MG63 (cell line): ENCODE measurements around the gene KCNQ1. TPM values are rescaled to one million over a fixed set of nuclear protein-coding genes. Genes with fewer than 3 reads are reported as not detected.
A peak's percentile ranks its signal among the peaks of the same experiment; 100 is the strongest.

Experiments
- DNase-seq: peaks from one replicate; pipeline ENCODE4 v3.0.0-alpha.2; 2020
- H3K27me3 ChIP-seq: fragments of 250-450 bp; sonication (Bioruptor Pico); 2 replicates; pipeline ENCODE4 v1.5.1; 2020; ENCODE audit warnings: mild to moderate bottlenecking, moderate library complexity
- H3K36me3 ChIP-seq: fragments of 250-450 bp; sonication (Bioruptor Pico); 2 replicates; pipeline ENCODE4 v1.5.1; 2020; ENCODE audit warnings: mild to moderate bottlenecking, moderate library complexity
- H3K4me3 ChIP-seq: fragments of 250-450 bp; sonication (Bioruptor Pico); 2 replicates; pipeline ENCODE4 v1.5.1; 2020; ENCODE audit warnings: mild to moderate bottlenecking, moderate library complexity
- H3K9me3 ChIP-seq: fragments of 250-450 bp; sonication (Bioruptor Pico); 2 replicates; pipeline ENCODE4 v1.5.1; 2020; ENCODE audit warnings: mild to moderate bottlenecking, moderate library complexity
- total RNA-seq: library from RNA; depleted of rRNA; stranded (reverse); fragments of >200 nt; shearing (Covaris generic); gene quantifications from 2 replicates; pipeline ENCODE4 v1.2.3, GENCODE V29; 2014; ENCODE audit warnings: low replicate concordance

The KCNQ1 gene
- total RNA-seq, 1 experiment from 2014 or later = not detected

GRCh38 chr11:2699531-2700414 lies 255.0 kb downstream of the KCNQ1 start, which contains the start of gene KCNQ1OT1:
Gene KCNQ1OT1, minus strand, starts transcription at chr11:2699994.
- Histone ChIP-seq H3K9me3 (no peaks in the 10 kb centered on the region), H3K4me3 (peak within 1 kb of the TSS; percentile 89), H3K27me3 (no peaks in the 10 kb centered on the region), H3K36me3 (no peaks in the 10 kb centered on the region)
- peak; percentile 92 for DNase-seq

- Histone ChIP-seq H3K27me3 (no peaks in the 10 kb centered on the region), H3K36me3 (no peaks in the 10 kb centered on the region), H3K9me3 (no peaks in the 10 kb centered on the region), H3K4me3 (peak overlapping the region; percentile 89)
- peak; percentile 71 for DNase-seq
Observed at GRCh38 chr11:2700415-2701211, 255.8 kb downstream of the KCNQ1 start.

DNA sequence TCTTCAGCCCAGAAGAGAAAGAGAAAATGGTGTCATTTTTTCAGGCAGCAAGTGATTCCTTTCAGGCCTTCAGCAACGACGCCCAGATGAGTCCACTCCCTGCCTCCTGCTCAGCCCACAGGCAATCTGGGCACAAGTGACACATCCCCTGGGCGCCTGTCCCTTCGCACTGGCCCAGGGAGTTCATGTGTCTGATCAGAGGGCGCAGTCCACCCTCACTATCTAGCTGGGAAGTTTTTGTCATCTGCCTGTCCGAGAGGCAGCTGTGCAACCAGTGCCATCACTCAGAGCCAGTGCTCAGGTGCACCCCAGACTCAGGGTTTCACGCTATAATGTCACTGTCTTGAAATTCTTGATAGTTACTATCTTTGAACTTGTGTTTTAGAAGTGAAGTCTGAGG lies 256.4 kb downstream of the KCNQ1 start:
- H3K27me3 ChIP-seq = no peaks in the 10 kb centered on the region
- DNase-seq = no peak
- no peaks in the 10 kb centered on the region for H3K9me3 ChIP-seq
- no peaks in the 10 kb centered on the region for H3K36me3 ChIP-seq
- no peak overlapping the region; the same call in 1 of the 2 replicates for H3K4me3 ChIP-seq

- no peaks in the 10 kb centered on the region for H3K27me3 ChIP-seq
- no peak overlapping the region for H3K4me3 ChIP-seq
- no peaks in the 10 kb centered on the region for H3K36me3 ChIP-seq
- no peak for DNase-seq
- no peaks in the 10 kb centered on the region for H3K9me3 ChIP-seq
Observed at GRCh38 chr11:2701898-2702434, 257.2 kb downstream of the KCNQ1 start.

DNA sequence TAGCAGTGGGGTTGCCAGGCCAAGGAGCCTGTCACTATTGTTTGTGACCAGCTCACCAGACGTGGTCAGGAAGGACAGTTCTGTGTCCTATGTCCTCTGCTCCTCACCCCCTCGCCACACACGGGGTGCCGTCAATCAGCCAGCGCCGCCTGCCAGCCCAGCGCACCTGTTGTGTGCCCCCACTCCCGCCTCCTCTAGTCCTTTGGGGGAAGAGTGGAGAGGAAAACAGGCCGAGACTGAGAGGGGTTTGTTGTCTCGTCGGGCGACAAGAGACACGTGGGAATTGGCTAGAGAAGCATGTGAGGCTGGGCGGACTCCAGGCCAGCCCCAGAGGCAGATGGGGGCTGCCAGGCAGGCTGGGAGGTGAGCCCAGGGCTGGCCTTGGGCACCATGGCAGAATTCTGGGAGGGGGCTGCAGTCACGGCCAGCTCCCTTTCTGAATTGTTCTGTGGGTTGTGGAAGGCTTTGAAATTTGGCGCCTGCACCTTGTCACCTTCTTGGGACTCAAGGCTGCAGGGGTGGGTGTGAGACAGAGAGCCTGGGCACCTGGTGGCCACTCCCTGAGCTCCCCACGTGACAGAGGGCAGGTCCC lies 258.1 kb downstream of the KCNQ1 start:
- DNase-seq = no peak
- H3K4me3 ChIP-seq = no peak overlapping the region
- no peaks in the 10 kb centered on the region for H3K9me3 ChIP-seq
- no peaks in the 10 kb centered on the region for H3K27me3 ChIP-seq
- no peaks in the 10 kb centered on the region for H3K36me3 ChIP-seq

DNA sequence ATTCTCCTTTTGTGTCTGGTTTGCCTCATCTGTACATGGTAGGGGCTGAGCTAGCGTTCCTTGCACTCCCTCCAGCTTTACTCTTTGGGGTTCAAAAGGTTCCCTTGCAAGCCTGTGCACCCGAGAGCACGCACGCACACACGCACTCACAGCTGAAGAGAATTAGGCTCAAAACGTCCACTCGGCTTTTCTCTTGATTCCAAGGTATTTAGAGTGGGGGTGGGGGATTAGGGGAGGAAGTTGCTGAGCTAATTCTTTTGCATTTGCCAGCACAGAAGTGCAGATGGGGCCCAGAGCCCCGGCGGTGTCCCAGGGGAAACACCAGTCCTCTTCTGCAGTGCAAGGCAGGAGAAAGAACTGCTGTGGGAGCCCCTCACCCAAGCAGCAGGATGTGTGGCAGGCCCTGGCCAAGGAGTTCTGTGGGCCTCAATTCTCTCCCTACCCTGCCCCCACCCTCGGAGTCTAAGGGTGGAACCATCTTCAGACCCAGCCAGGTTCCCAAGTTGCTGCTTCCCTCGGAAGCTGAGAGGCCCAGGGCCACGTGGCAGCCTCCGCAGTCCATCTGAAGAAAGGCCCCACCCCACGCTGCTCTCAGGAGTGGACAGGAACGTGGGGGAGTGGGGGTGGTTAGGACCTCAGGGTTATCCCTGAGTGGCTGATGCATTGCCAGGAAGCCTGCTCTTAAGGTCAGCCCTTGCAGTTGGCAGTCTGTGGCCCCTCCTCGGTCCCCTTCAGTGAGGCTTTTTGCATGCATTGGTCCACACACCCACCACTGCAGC lies 258.7 kb downstream of the KCNQ1 start:
- Histone ChIP-seq H3K36me3 (no peaks in the 10 kb centered on the region), H3K27me3 (no peaks in the 10 kb centered on the region), H3K9me3 (no peaks in the 10 kb centered on the region), H3K4me3 (no peak overlapping the region)
- DNase-seq = no peak

GRCh38 chr11:2704356-2704755 lies 259.5 kb downstream of the KCNQ1 start:
- Histone ChIP-seq H3K4me3 (no peak overlapping the region), H3K36me3 (no peaks in the 10 kb centered on the region), H3K27me3 (no peaks in the 10 kb centered on the region), H3K9me3 (no peaks in the 10 kb centered on the region)
- no peak for DNase-seq

DNA sequence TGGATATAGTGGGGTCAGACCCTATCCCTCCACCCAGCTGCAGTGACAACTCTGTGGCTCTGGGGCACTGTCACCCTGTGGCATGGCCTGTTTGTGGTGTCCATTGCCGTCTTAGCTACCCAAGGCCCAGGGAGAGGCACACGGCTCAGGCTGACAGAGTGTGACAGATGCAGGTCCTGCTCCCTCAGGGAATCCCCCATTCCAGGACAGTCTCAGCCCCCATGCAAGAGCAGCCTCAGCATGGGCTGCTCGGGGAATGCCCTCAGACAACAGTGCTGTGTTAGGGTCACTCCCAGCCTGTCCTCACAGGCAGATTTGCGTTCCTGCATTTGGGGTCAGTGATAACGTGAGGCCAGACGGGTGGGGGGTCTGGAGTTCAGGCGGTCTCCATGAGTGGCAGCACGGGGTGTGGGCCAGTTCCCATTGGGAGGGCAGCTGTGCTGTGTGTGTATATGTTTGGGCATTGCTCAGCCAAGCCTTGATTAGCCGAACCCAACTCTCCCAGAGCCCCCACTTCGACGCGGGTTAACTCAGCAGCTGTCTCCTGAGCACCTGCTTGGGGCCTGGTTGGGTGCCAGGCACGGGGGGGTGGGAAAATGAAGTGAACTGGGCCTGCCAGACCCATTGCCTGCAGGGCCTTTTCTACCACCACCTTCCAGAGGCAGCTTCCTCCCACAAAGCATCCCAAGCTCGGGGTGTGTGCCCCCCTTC lies 260.2 kb downstream of the KCNQ1 start:
- Histone ChIP-seq H3K36me3 (no peaks in the 10 kb centered on the region), H3K4me3 (no peak overlapping the region), H3K9me3 (no peaks in the 10 kb centered on the region), H3K27me3 (no peaks in the 10 kb centered on the region)
- no peak for DNase-seq

- H3K36me3 ChIP-seq = no peaks in the 10 kb centered on the region
- no peak overlapping the region for H3K4me3 ChIP-seq
Observed at GRCh38 chr11:2706321-2706720, 261.5 kb downstream of the KCNQ1 start.

GRCh38 chr11:2707736-2708135 lies 262.9 kb downstream of the KCNQ1 start:
- H3K9me3 ChIP-seq = no peaks in the 10 kb centered on the region
- DNase-seq = no peak
- no peak overlapping the region for H3K4me3 ChIP-seq
- H3K36me3 ChIP-seq = no peaks in the 10 kb centered on the region
- no peaks in the 10 kb centered on the region for H3K27me3 ChIP-seq

More at GRCh38 chr11:2706321-2706720, 261.5 kb downstream of the KCNQ1 start:
- no peak for DNase-seq
- Histone ChIP-seq H3K9me3 (no peaks in the 10 kb centered on the region), H3K27me3 (no peaks in the 10 kb centered on the region)

DNA sequence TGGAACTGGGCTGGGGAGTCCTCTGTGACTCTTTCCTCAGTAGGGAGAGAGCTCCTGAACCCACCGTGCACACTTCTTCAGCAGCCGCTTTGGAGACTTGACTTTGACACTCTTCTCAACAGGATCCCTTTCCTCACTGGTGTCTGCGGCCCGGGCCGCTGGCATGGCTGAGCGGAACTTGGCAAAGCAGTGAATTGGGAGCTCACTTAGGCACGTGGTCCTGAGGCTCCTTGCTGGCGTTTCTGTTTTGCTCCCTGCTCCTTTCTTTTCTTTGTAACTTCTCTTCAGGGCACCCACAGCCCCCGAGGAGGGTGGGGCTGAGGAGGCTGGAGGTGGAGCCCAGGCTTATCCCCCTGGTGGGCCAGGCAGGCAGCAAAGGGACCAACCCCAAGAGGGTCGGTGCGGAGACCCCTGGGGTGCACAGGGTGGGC lies 263.4 kb downstream of the KCNQ1 start:
- Histone ChIP-seq H3K9me3 (no peaks in the 10 kb centered on the region), H3K27me3 (no peaks in the 10 kb centered on the region), H3K4me3 (no peak overlapping the region), H3K36me3 (no peaks in the 10 kb centered on the region)
- no peak for DNase-seq

GRCh38 chr11:2708757-2709281 lies 264.0 kb downstream of the KCNQ1 start:
- Histone ChIP-seq H3K36me3 (no peaks in the 10 kb centered on the region), H3K27me3 (no peaks in the 10 kb centered on the region), H3K9me3 (no peaks in the 10 kb centered on the region), H3K4me3 (no peak overlapping the region)
- no peak for DNase-seq

DNA sequence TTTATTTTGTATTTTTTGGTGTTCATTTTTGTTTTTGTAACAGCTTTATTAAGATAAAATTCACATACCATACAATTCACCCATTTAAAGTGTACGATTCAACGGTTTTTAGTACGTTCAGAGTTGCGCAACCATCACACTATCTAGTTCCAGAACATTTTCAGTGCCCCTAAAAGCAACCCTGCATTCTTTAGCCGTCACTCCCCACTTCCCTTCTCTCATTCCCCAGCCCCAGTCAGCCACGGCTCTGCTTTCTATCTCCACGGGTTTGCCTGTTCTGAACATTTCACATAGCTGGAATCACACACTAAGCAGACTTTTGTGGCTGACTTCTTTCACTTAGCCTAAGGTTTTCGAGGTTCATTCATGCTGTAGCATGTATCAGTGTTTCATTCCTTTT lies 264.6 kb downstream of the KCNQ1 start:
- no peak for DNase-seq
- Histone ChIP-seq H3K36me3 (no peaks in the 10 kb centered on the region), H3K9me3 (no peaks in the 10 kb centered on the region), H3K27me3 (no peaks in the 10 kb centered on the region), H3K4me3 (no peak overlapping the region)

GRCh38 chr11:2711161-2711560 lies 266.4 kb downstream of the KCNQ1 start:
- Histone ChIP-seq H3K36me3 (no peaks in the 10 kb centered on the region), H3K27me3 (no peaks in the 10 kb centered on the region), H3K9me3 (no peaks in the 10 kb centered on the region), H3K4me3 (no peak overlapping the region)
- no peak for DNase-seq

DNA sequence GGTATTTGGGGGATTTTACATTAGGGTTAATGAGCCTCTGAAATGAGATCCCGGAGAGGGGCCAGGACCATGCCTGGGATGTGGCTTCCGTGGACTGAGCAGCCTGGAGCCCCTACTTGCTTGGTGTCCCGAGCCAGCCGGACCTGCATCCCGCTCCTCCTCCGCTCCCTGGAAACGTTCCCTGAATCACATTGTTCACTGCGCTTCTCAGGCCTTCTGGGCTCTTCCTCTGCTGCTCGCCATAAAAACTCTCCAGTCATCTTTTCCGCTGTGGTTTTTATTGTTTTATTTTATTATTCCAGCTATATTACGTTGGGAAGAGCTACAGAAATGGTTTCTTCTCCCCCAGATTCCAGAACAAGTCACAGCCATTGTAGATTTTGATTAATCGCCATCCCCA lies 268.3 kb downstream of the KCNQ1 start:
- Histone ChIP-seq H3K4me3 (no peak overlapping the region), H3K27me3 (no peaks in the 10 kb centered on the region), H3K36me3 (no peaks in the 10 kb centered on the region), H3K9me3 (no peaks in the 10 kb centered on the region)
- DNase-seq = no peak
